Neutrophil (primary cell): Measurements from ENCODE around the gene SPATS2L.

Experiments used
- H3K27ac ChIP-seq: fragments of 200-600 bp; sonication (generic); 2 replicates; pipeline ENCODE4 v1.5.1; 2016; ENCODE audit warnings: mild to moderate bottlenecking, moderate library complexity
- H3K27me3 ChIP-seq: fragments of 200-600 bp; sonication (generic); 2 replicates; pipeline ENCODE4 v1.6.0; 2016; ENCODE audit warnings: mild to moderate bottlenecking
- H3K36me3 ChIP-seq: fragments of 200-600 bp; sonication (generic); 2 replicates; pipeline ENCODE4 v1.5.1; 2017
- H3K4me1 ChIP-seq, 2 experiments: fragments of 200-600 bp in 1 of 2; sonication (generic) in 1 of 2; 1 replicate in 1 of 2; 2 replicates in 1 of 2; pipeline versions ENCODE4 v1.5.1 to v1.6.1; 2013 to 2016; ENCODE audit warnings: low read depth in 1 of 2, low read length in 1 of 2, mild to moderate bottlenecking in 1 of 2, moderate library complexity in 1 of 2; ENCODE audit not compliant: control insufficient read depth in 1 of 2, insufficient read depth in 1 of 2
- H3K4me3 ChIP-seq, 2 experiments: fragments of 200-600 bp in 1 of 2; sonication (generic) in 1 of 2; 1 replicate in 1 of 2; 2 replicates in 1 of 2; pipeline ENCODE4 v1.5.1; 2013 to 2016; ENCODE audit warnings: low read depth in 1 of 2, low read length in 1 of 2, mild to moderate bottlenecking in 1 of 2, moderate library complexity in 1 of 2
- H3K9me3 ChIP-seq: fragments of 200-600 bp; sonication (generic); 2 replicates; pipeline ENCODE4 v1.5.1; 2016
- CTCF ChIP-seq: fragments of 200-600 bp; sonication (generic); IDR thresholded peaks from 2 replicates; pipeline ENCODE4 v1.5.1; 2016; ENCODE audit warnings: antibody characterized with exemption

Gene SPATS2L

GRCh38 chr2:200393191-200393590, 86.7 kb downstream of the SPATS2L start:
- H3K4me1 ChIP-seq: no peaks in the 10 kb centered on the region
- no peak overlapping the region for H3K27ac ChIP-seq
- H3K27me3 ChIP-seq: no peaks in the 10 kb centered on the region
- no peak overlapping the region for H3K4me3 ChIP-seq
- no peak for TF ChIP-seq CTCF
- no peaks in the 10 kb centered on the region for H3K36me3 ChIP-seq
- H3K9me3 ChIP-seq: no peaks in the 10 kb centered on the region

- no peaks in the 10 kb centered on the region for H3K36me3 ChIP-seq
- no peak overlapping the region for H3K4me3 ChIP-seq
- no peaks in the 10 kb centered on the region for H3K9me3 ChIP-seq
- no peak for TF ChIP-seq CTCF
- no peaks in the 10 kb centered on the region for H3K27me3 ChIP-seq
- H3K27ac ChIP-seq: no peak overlapping the region
- H3K4me1 ChIP-seq: no peaks in the 10 kb centered on the region
These were observed 87.6 kb downstream of the SPATS2L start for GRCh38 chr2:200394045-200394444.

- Histone ChIP-seq H3K4me3 (no peak overlapping the region), H3K9me3 (no peaks in the 10 kb centered on the region), H3K36me3 (no peaks in the 10 kb centered on the region), H3K27me3 (no peaks in the 10 kb centered on the region), H3K27ac (no peak overlapping the region), H3K4me1 (no peaks in the 10 kb centered on the region)
- no peak for TF ChIP-seq CTCF
These were observed 90.3 kb downstream of the SPATS2L start for GRCh38 chr2:200396781-200397242.

DNA sequence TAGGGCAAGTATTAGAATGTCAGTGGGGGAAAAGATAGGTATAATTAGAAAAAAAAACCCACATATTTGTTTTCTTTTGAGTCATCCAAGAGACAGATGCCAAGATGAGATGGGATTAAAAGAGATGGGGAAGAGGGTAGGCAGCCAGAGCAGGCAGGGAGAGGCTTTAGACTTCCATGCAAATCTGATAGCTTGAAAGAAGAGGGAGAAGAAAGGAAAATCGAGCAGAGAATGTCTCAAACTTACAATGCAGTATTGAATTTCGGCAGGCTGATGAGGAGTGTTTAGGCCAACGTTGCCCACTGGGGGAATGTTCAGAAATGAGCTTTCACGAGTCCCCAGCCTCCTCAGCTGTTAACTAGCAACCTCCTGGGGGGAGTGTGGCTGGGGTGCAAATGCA, 91.3 kb downstream of the SPATS2L start:
- Histone ChIP-seq H3K4me1 (no peaks in the 10 kb centered on the region), H3K4me3 (no peak overlapping the region), H3K27ac (no peak overlapping the region), H3K9me3 (no peaks in the 10 kb centered on the region), H3K27me3 (no peaks in the 10 kb centered on the region), H3K36me3 (no peaks in the 10 kb centered on the region)
- TF ChIP-seq CTCF: no peak

GRCh38 chr2:200399046-200399445, 92.6 kb downstream of the SPATS2L start:
- H3K9me3 ChIP-seq: no peaks in the 10 kb centered on the region
- no peak overlapping the region for H3K4me3 ChIP-seq
- H3K4me1 ChIP-seq: no peaks in the 10 kb centered on the region
- H3K27me3 ChIP-seq: no peaks in the 10 kb centered on the region
- no peak for TF ChIP-seq CTCF
- H3K36me3 ChIP-seq: no peaks in the 10 kb centered on the region
- H3K27ac ChIP-seq: no peak overlapping the region

DNA sequence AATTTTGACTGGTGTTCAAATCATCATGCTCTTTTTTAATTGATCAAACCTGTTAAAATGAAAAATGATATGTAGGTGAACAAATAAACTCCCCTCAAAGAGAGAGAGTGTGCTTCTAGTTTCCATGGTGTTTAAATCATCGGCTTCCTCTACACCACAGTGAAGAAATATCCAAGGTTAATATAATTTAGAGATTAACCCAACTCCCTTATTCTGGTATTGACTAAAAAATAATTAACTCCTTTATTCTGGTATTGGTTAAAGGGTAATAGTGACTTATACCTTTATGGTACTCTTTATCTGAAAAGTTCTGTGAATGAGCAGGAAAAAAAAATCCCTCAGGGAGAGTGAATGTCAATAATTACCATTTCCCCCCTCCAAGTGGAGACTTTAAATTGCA, 93.1 kb downstream of the SPATS2L start:
- no peaks in the 10 kb centered on the region for H3K9me3 ChIP-seq
- H3K4me1 ChIP-seq: no peaks in the 10 kb centered on the region
- TF ChIP-seq CTCF: no peak
- H3K4me3 ChIP-seq: no peak overlapping the region
- no peak overlapping the region for H3K27ac ChIP-seq
- no peaks in the 10 kb centered on the region for H3K36me3 ChIP-seq
- H3K27me3 ChIP-seq: no peaks in the 10 kb centered on the region
